ENCODE results near the gene PRKCG.

Gene PRKCG

DNA sequence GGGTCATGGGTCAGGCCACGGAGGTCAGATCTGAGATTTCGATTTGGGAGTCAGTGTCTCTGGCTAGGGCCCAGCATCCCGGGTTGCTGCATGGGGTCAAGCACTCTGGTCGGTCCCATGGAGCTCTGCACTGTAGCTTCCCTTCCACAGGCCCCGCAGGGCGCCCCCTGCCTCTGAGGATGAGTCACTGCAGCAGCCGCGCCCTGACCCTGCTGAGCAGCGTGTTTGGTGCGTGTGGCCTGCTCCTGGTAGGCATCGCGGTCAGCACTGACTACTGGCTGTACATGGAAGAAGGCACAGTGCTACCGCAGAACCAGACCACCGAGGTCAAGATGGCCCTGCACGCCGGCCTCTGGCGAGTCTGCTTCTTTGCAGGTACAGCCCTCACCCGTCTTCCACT, 30.7 kb downstream of the PRKCG start:
- TF ChIP-seq, protein P1, sequence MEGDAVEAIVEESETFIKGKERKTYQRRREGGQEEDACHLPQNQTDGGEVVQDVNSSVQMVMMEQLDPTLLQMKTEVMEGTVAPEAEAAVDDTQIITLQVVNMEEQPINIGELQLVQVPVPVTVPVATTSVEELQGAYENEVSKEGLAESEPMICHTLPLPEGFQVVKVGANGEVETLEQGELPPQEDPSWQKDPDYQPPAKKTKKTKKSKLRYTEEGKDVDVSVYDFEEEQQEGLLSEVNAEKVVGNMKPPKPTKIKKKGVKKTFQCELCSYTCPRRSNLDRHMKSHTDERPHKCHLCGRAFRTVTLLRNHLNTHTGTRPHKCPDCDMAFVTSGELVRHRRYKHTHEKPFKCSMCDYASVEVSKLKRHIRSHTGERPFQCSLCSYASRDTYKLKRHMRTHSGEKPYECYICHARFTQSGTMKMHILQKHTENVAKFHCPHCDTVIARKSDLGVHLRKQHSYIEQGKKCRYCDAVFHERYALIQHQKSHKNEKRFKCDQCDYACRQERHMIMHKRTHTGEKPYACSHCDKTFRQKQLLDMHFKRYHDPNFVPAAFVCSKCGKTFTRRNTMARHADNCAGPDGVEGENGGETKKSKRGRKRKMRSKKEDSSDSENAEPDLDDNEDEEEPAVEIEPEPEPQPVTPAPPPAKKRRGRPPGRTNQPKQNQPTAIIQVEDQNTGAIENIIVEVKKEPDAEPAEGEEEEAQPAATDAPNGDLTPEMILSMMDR (conservative IDR thresholded peaks at IDR 0.05; ENCODE audit: control insufficient read depth, insufficient read depth, low read depth, low read length), result peak; percentile 23
- no peak overlapping the region for H3K4me3 ChIP-seq (ENCODE audit: control insufficient read depth, low read depth, low read length)
- DNase-seq (ENCODE audit: low read depth), result no peak

DNA sequence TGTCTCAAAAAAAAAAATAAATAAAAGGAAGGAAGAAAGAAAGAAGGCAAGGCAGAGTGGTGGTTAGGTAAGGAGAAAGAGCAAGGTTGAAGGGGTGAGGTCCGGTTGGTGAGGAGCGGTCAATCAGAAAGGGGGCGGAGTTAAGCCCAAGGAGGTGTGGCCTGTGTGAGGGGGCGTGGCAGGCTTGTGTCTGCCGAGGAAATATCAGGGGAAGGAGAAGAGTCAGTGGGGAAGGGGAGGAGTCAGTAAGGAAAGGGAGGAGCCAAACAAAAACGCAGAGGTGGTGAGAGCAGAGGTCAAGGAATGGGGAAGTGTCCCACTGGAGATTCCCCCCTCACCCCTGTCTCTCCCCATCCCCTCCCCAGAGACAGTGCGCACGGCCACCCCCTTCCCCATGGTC, 33.0 kb downstream of the PRKCG start:
- TF ChIP-seq, protein P1 (conservative IDR thresholded peaks at IDR 0.05; ENCODE audit: control insufficient read depth, insufficient read depth, low read depth, low read length), result no peak
- no peak overlapping the region for H3K4me3 ChIP-seq (ENCODE audit: control insufficient read depth, low read depth, low read length)
- no peak for DNase-seq (ENCODE audit: low read depth)

DNA sequence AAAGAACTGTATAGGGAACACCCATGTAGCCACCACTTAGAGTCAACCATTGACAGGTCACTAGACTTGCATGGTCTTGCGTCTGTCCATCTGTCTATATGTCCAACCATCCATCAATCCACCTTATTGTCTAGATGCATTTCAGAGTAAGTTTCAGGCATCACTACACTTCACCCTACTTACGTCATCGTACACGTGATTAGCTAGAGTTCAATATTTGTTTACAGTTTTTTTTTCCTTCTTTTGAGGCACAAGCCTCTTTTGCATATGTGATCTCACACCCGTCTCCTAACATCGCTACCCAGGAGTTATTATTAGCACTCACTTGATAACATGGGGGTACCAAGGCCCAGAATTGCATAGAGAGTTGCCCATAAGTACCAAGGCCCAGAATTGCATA, 34.0 kb downstream of the PRKCG start:
- H3K4me3 ChIP-seq (ENCODE audit: control insufficient read depth, low read depth, low read length), result no peak overlapping the region
- no peak for DNase-seq (ENCODE audit: low read depth)
- TF ChIP-seq, protein P1 (conservative IDR thresholded peaks at IDR 0.05; ENCODE audit: control insufficient read depth, insufficient read depth, low read depth, low read length), result no peak

DNA sequence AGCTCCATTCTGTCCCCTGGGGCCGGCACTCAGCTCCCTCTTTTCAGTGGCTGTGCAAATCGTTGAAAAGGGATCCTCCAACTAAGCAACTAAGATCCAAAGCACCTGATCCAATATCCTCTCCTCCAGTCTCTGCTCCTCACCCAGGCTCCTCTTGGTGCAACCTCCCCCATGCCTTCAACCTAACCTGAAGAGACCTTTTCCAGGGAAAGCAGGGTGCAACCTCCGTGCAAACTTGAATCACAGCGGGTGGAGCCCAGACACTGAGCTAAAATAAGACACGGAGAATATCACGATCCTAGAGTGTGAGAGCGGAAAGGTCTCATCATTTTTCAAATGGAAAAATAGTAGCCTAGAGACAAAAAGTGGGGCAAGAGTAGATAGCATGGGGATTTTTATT, 35.4 kb downstream of the PRKCG start:
- no peak overlapping the region for H3K4me3 ChIP-seq (ENCODE audit: control insufficient read depth, low read depth, low read length)
- DNase-seq (ENCODE audit: low read depth), result no peak
- TF ChIP-seq, protein P1 (conservative IDR thresholded peaks at IDR 0.05; ENCODE audit: control insufficient read depth, insufficient read depth, low read depth, low read length), result no peak

DNA sequence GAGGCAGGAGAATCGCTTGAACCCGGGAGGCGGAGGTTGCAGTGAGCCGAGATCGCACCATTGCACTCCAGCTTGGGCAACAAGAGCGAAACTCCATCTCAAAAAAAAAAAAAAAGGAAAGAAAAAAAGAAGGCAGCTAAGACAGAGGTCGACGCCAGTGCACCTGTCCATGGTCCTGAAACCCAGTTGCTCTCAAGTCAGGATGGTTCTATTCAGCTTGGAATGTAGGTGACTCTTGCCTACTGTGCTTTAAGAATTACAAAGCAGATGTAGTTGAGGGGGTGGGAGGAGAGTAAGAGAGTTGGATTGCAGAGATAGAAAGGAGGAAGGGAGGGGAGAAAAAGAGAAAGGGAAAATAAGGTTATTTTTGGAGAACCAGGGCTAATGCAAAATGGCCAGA, 45.7 kb downstream of the PRKCG start:
- TF ChIP-seq, protein P1 (conservative IDR thresholded peaks at IDR 0.05; ENCODE audit: control insufficient read depth, insufficient read depth, low read depth, low read length), result no peak
- H3K4me3 ChIP-seq (ENCODE audit: control insufficient read depth, low read depth, low read length), result no peak overlapping the region
- DNase-seq (ENCODE audit: low read depth), result peak; percentile 66

DNA sequence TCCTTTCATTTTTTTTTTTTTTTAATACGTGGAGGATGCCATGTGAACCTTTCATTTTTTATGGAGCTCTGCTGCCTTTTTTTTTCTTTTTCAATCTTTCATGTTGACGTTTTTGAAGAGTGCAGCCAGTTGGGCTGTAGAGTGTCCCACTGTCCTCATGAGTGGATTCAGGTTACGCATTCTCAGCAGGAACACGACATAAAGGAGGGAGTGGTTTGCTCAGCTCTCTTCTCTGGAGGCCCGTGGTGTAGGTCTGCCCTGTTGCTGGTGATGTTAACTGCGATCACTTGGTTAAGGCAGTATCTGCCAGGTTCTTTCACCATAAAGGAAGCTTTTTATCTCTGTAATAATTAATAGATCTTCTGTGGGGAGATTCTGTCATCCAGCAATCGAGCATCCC, 54.0 kb downstream of the PRKCG start:
- no peak overlapping the region for H3K4me3 ChIP-seq (ENCODE audit: control insufficient read depth, low read depth, low read length)
- TF ChIP-seq, protein P1 (conservative IDR thresholded peaks at IDR 0.05; ENCODE audit: control insufficient read depth, insufficient read depth, low read depth, low read length), result no peak
- DNase-seq (ENCODE audit: low read depth), result no peak
